Endodermal cell (in vitro differentiated cells): ENCODE results near the gene NDNF. TPM values are rescaled to one million over a fixed set of nuclear protein-coding genes. Genes with fewer than 3 reads are reported as not detected.
A peak's percentile ranks its signal among the peaks of the same experiment; 100 is the strongest.

ENCODE experiments used
- DNase-seq: peaks from one replicate; pipeline ENCODE4 v3.0.0-alpha.2; 2017
- H3K27ac ChIP-seq: 2 replicates; pipeline ENCODE4 v1.5.1; 2013; ENCODE audit warnings: mild to moderate bottlenecking, low read depth, low read length, moderate library complexity
- H3K27me3 ChIP-seq: 2 replicates; pipeline ENCODE4 v1.6.1; 2013; ENCODE audit warnings: mild to moderate bottlenecking, low read length, moderate library complexity; ENCODE audit not compliant: insufficient read depth, control insufficient read depth, poor library complexity, severe bottlenecking
- H3K36me3 ChIP-seq: 2 replicates; pipeline ENCODE4 v1.7.0; 2013; ENCODE audit warnings: mild to moderate bottlenecking, low read length, moderate library complexity; ENCODE audit not compliant: control insufficient read depth, insufficient read depth
- H3K4me1 ChIP-seq: one replicate; pipeline ENCODE4 v1.7.0; 2013; ENCODE audit warnings: low read length; ENCODE audit not compliant: control insufficient read depth, insufficient read depth
- H3K4me3 ChIP-seq: 2 replicates; pipeline ENCODE4 v1.5.1; 2013; ENCODE audit warnings: mild to moderate bottlenecking, low read length, moderate library complexity
- H3K9ac ChIP-seq: 2 replicates; pipeline ENCODE4 v1.6.1; 2013; ENCODE audit warnings: mild to moderate bottlenecking, low read length, moderate library complexity; ENCODE audit not compliant: poor library complexity, severe bottlenecking; ENCODE audit errors: extremely low read depth
- H3K9me3 ChIP-seq: 2 replicates; pipeline ENCODE4 v1.6.1; 2013; ENCODE audit warnings: mild to moderate bottlenecking, low read length, moderate library complexity; ENCODE audit not compliant: control insufficient read depth
- H3K27ac Mint-ChIP-seq: 2 replicates; pipeline ENCODE4 v1.8.0; 2020; ENCODE audit warnings: mixed read lengths
- H3K27me3 Mint-ChIP-seq: 2 replicates; pipeline ENCODE4 v1.8.0; 2021; ENCODE audit warnings: mild to moderate bottlenecking, mixed read lengths; ENCODE audit not compliant: insufficient read depth
- H3K36me3 Mint-ChIP-seq: 2 replicates; pipeline ENCODE4 v1.8.0; 2020; ENCODE audit warnings: low read depth, mixed read lengths
- H3K4me1 Mint-ChIP-seq: 2 replicates; pipeline ENCODE4 v1.8.0; 2020; ENCODE audit warnings: mixed read lengths
- H3K4me3 Mint-ChIP-seq: 2 replicates; pipeline ENCODE4 v1.8.0; 2020; ENCODE audit warnings: mild to moderate bottlenecking, moderate library complexity, mixed read lengths
- H3K9me3 Mint-ChIP-seq: 2 replicates; pipeline ENCODE4 v1.8.0; 2020; ENCODE audit warnings: mild to moderate bottlenecking, mixed read lengths
- WGBS, 2 experiments: methylation state at CpG; one replicate each; pipeline versions ENCODE4 v1.1.5 to v1.1.7; 2013; ENCODE audit warnings: missing lambda C conversion rate in 2 of 2, mixed read lengths in 1 of 2; ENCODE audit not compliant: insufficient coverage in 1 of 2, insufficient read length in 1 of 2; 5-methylcytosine and 5-hydroxymethylcytosine counted together
- total RNA-seq, 2 donors: library from RNA; stranded (reverse); fragmentation: NEBNext Ultra II Directional in 1 of 2; extraction: Animal tissue kit (Norgen Biotek cat#: 25700) in 1 of 2; gene quantifications; 2 replicates in 1 of 2; 3 replicates in 1 of 2; pipeline ENCODE4 v1.2.1, GENCODE V29; 2021
- TF ChIP-seq, protein P1 (sequence below): fragments of 200-600 bp; sonication (generic); conservative IDR thresholded peaks from 2 replicates; pipeline ENCODE4 v1.5.0; 2021; ENCODE audit warnings: antibody characterized with exemption, mild to moderate bottlenecking

The NDNF gene
- total RNA-seq, 2 donors from 2014 or later, result 2.4 to 3.6 TPM

DNA sequence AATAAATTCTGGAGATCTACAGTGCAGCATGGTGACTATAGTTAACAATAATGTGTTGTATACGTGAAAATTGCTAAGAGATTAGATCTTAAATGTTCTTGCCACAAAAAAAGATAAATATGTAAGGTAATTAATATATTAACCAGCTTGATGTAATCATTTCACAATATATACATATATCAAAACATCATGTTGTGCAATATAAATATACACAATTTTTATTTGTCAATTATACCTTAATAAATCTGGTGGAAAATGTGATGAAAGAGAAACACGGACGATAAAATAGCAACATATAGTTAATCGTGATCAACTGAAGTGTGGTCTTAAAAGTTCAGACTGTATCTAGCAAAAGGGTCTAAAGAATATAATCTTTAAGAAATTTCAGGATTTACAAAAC is 16.5 kb upstream of the NDNF start:
- no peaks in the 10 kb centered on the region for H3K4me1 Mint-ChIP-seq
- Histone ChIP-seq H3K27me3 (no peaks in the 10 kb centered on the region), H3K36me3 (no peaks in the 10 kb centered on the region), H3K27ac (no peak overlapping the region), H3K9ac (no peak overlapping the region), H3K4me3 (no peak overlapping the region), H3K9me3 (no peaks in the 10 kb centered on the region), H3K4me1 (no peaks in the 10 kb centered on the region)
- no peak overlapping the region for H3K4me3 Mint-ChIP-seq
- H3K36me3 Mint-ChIP-seq, result no peaks in the 10 kb centered on the region
- 93% methylated on average over 4 of the region's 4 CpGs; no CpG with 5 or more reads in 1 of the 2 experiments for WGBS, 2 experiments
- no peak for DNase-seq
- no peaks in the 10 kb centered on the region for H3K9me3 Mint-ChIP-seq
- no peak overlapping the region for H3K27ac Mint-ChIP-seq
- TF ChIP-seq, protein P1, sequence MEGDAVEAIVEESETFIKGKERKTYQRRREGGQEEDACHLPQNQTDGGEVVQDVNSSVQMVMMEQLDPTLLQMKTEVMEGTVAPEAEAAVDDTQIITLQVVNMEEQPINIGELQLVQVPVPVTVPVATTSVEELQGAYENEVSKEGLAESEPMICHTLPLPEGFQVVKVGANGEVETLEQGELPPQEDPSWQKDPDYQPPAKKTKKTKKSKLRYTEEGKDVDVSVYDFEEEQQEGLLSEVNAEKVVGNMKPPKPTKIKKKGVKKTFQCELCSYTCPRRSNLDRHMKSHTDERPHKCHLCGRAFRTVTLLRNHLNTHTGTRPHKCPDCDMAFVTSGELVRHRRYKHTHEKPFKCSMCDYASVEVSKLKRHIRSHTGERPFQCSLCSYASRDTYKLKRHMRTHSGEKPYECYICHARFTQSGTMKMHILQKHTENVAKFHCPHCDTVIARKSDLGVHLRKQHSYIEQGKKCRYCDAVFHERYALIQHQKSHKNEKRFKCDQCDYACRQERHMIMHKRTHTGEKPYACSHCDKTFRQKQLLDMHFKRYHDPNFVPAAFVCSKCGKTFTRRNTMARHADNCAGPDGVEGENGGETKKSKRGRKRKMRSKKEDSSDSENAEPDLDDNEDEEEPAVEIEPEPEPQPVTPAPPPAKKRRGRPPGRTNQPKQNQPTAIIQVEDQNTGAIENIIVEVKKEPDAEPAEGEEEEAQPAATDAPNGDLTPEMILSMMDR, result no peak
- H3K27me3 Mint-ChIP-seq, result no peaks in the 10 kb centered on the region

DNA sequence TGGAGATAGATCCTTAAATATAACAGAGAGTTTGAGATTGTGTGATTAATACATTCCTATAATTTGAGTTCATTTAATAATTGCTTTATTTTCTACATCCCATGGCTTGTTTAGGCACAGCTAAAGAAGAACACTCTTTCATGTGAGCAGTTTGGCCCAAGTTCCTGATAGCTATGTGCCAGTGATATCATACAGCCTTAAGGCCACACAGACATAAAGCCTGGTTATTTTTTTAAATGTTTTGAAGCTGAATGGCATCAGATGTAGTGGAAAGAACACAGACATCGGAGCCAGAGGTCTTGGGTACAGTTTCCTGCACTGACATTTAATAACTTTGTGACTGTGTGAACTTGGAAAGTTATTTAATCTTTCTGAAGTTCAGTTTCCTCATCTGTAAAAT is 7.0 kb upstream of the NDNF start:
- no peak for DNase-seq
- Histone ChIP-seq H3K27me3 (no peaks in the 10 kb centered on the region), H3K9ac (no peak overlapping the region), H3K27ac (no peak overlapping the region), H3K36me3 (no peaks in the 10 kb centered on the region), H3K4me3 (no peak overlapping the region), H3K9me3 (no peaks in the 10 kb centered on the region), H3K4me1 (peaks cover 3% of the 10 kb centered on the region)
- Mint-ChIP-seq H3K27ac (no peak overlapping the region), H3K27me3 (peaks cover 43% of the 10 kb centered on the region), H3K4me3 (no peak overlapping the region), H3K9me3 (no peaks in the 10 kb centered on the region), H3K4me1 (peaks cover 14% of the 10 kb centered on the region), H3K36me3 (no peaks in the 10 kb centered on the region)
- TF ChIP-seq, protein P1, result no peak
- WGBS, 2 experiments, result 91 to 100% methylated on average over 1 of the region's 1 CpG

DNA sequence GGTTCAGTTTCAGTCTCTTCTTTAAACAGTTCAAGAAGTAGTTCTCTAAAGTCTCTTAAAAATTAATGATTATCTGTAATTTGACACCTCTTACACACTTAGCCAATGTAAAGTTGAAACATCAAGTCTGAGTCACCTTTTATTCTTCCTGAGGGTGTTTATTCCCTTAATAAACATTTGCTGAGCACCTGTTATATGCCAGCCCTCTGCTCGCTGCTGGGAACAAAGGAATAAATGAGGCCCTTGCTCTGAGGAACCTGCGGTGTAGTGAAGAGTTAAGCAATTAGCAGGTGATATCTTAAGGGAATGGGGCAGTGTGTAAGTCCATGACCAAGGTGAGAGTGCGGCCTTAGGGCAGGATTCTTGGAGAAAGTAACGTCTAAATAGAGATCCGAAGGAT is 5.2 kb upstream of the NDNF start:
- Mint-ChIP-seq H3K9me3 (no peaks in the 10 kb centered on the region), H3K27ac (no peak overlapping the region), H3K4me1 (peaks cover 25% of the 10 kb centered on the region), H3K4me3 (no peak overlapping the region), H3K36me3 (no peaks in the 10 kb centered on the region), H3K27me3 (peaks cover 48% of the 10 kb centered on the region)
- H3K9ac ChIP-seq, result no peak overlapping the region
- TF ChIP-seq, protein P1, result no peak
- no peaks in the 10 kb centered on the region for H3K9me3 ChIP-seq
- peaks cover 10% of the 10 kb centered on the region for H3K4me1 ChIP-seq
- no peak overlapping the region for H3K27ac ChIP-seq
- H3K36me3 ChIP-seq, result no peaks in the 10 kb centered on the region
- no peak overlapping the region for H3K4me3 ChIP-seq
- DNase-seq, result peak; percentile 61
- WGBS, 2 experiments, result 77 to 93% methylated on average over 2 to 5 of the region's 5 CpGs
- H3K27me3 ChIP-seq, result no peaks in the 10 kb centered on the region
